Esophagus muscularis mucosa (tissue), 4 donors: ENCODE measurements around the gene MAL. TPM values are rescaled to one million over a fixed set of nuclear protein-coding genes. Genes with fewer than 3 reads are reported as not detected.

Source experiments
- DNase-seq: peaks from one replicate; pipeline ENCODE4 v3.0.0-alpha.2; 2017; ENCODE audit errors: extremely low spot score
- H3K27ac ChIP-seq, 4 donors: fragments of 200-600 bp; sonication (generic); replicated peaks in 1 of 4; 1 replicate in 3 of 4; 2 replicates in 1 of 4; pipeline ENCODE4 v1.5.1; 2016 to 2019; ENCODE audit warnings: mild to moderate bottlenecking in 1 of 4
- H3K27me3 ChIP-seq, 4 donors: fragments of 200-600 bp; sonication (generic); one replicate each; pipeline versions ENCODE4 v1.5.1 to v1.6.0; 2016 to 2019
- H3K36me3 ChIP-seq, 4 donors: fragments of 200-600 bp; sonication (generic); one replicate each; pipeline ENCODE4 v1.5.1; 2016 to 2019
- H3K4me1 ChIP-seq, 4 donors: fragments of 200-600 bp; sonication (generic); one replicate each; pipeline ENCODE4 v1.5.1; 2016 to 2019
- H3K4me3 ChIP-seq, 4 donors: fragments of 200-600 bp; sonication (generic); 1 replicate in 2 of 4; 2 replicates in 2 of 4; pipeline ENCODE4 v1.5.1; 2016 to 2019; ENCODE audit warnings: mild to moderate bottlenecking in 4 of 4, moderate library complexity in 1 of 4
- H3K9me3 ChIP-seq, 4 donors: fragments of 200-600 bp; sonication (generic); 1 replicate in 3 of 4; 2 replicates in 1 of 4; pipeline ENCODE4 v1.5.1; 2016 to 2019
- EP300 ChIP-seq: sonication (generic); formaldehyde crosslinking; IDR thresholded peaks from one replicate; pipeline ENCODE4 v1.6.1; 2017; ENCODE audit warnings: antibody characterized with exemption
- POLR2A ChIP-seq: fragments of 450-650 bp; IDR thresholded peaks from one replicate; pipeline ENCODE4 v1.6.1; 2017; ENCODE audit warnings: antibody characterized with exemption, moderate library complexity, mild to moderate bottlenecking, low read depth
- POLR2AphosphoS5 ChIP-seq, 2 donors: sonication (generic); formaldehyde crosslinking; IDR thresholded peaks; one replicate each; pipeline ENCODE4 v1.6.1; 2017; ENCODE audit warnings: antibody characterized with exemption in 2 of 2
- WGBS: methylation state at CpG from one replicate; pipeline ENCODE4 v1.1.5; 2018; 5-methylcytosine and 5-hydroxymethylcytosine counted together
- intact Hi-C: fragments of 100-400 bp; cut with DNase I; formaldehyde crosslinking; loops from one replicate; pipeline ENCODE4 v1.15.1; 2023
- total RNA-seq, 4 donors: library from RNA; depleted of rRNA; stranded (reverse); fragments of >200 nt; gene quantifications; one replicate each; pipeline versions ENCODE4 v1.1.0 to v1.2.1, GENCODE V29; 2016
- TF ChIP-seq, protein P1 (sequence below), 3 experiments: fragments of 200-600 bp in 2 of 3; fragments of 450-650 bp in 1 of 3; sonication (generic) in 2 of 3; IDR thresholded peaks; one replicate each; pipeline ENCODE4 v1.5.1; 2017 to 2019; ENCODE audit warnings: antibody characterized with exemption in 3 of 3, mild to moderate bottlenecking in 2 of 3, moderate library complexity in 1 of 3

Gene MAL
- total RNA-seq, 4 donors from 2014 or later = 23.3 to 46.2 (median 36.6) TPM

DNA sequence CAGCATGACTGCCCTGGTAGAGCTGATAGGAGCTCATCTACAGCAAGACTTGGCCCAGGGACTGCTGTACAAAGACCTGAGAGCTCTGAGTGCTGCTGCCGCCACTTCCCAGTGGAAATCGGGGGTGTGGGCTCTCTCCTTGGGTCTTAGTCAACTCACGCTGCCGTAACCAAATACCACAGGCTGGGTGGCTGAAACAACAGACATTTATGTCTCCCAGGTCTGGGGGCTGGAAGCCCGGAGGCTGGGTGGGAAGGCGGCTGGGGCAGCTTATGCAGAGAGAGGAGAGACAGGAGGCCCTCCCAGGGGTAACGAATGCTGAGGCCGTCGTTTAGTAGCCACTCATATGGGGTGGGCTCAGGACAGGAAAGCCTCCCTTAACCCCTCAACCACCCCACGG is 15.4 kb upstream of the MAL start:
- Histone ChIP-seq H3K9me3 (no peaks in the 10 kb centered on the region), H3K36me3 (no peaks in the 10 kb centered on the region), H3K27ac (no peak overlapping the region), H3K4me1 (peaks cover 0 to 6% (median 0%) of the 10 kb centered on the region in 4 donors), H3K4me3 (no peak overlapping the region), H3K27me3 (no peaks in the 10 kb centered on the region)
- WGBS = 70% methylated on average over 10 of the region's 10 CpGs
- intact Hi-C loops = no loop called here
- no peak for DNase-seq
- TF ChIP-seq, protein P1, sequence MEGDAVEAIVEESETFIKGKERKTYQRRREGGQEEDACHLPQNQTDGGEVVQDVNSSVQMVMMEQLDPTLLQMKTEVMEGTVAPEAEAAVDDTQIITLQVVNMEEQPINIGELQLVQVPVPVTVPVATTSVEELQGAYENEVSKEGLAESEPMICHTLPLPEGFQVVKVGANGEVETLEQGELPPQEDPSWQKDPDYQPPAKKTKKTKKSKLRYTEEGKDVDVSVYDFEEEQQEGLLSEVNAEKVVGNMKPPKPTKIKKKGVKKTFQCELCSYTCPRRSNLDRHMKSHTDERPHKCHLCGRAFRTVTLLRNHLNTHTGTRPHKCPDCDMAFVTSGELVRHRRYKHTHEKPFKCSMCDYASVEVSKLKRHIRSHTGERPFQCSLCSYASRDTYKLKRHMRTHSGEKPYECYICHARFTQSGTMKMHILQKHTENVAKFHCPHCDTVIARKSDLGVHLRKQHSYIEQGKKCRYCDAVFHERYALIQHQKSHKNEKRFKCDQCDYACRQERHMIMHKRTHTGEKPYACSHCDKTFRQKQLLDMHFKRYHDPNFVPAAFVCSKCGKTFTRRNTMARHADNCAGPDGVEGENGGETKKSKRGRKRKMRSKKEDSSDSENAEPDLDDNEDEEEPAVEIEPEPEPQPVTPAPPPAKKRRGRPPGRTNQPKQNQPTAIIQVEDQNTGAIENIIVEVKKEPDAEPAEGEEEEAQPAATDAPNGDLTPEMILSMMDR (IDR thresholded peaks at IDR 0.05) = no peak
- TF ChIP-seq EP300 (no peak), POLR2AphosphoS5 (IDR thresholded peaks at IDR 0.05) (no peak), POLR2A (no peak)

DNA sequence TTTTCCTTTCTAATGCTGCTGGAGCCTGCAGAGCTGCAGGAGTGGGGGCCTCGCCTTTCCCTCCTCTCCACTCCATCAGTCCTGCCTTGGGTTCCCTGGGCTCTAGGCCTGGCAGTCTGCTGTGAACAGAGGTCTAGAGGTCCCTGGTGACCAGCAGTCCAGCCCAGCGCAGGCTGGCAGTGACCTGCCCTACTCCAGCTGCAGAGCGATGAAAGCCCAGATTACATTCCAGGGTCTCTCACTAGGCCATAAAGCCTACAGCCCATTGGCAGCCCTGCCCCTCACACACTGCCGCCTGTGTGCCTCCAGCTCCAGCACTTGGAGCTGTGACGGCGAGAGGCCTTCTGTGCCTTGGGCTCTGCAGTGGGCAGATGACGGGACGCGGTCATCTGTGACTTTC is 14.8 kb upstream of the MAL start:
- WGBS = 97% methylated on average over 9 of the region's 9 CpGs
- peaks cover 0 to 6% (median 0%) of the 10 kb centered on the region in 4 donors for H3K4me1 ChIP-seq
- no peaks in the 10 kb centered on the region for H3K9me3 ChIP-seq
- intact Hi-C loops = no loop called here
- H3K27me3 ChIP-seq = no peaks in the 10 kb centered on the region
- H3K27ac ChIP-seq = no peak overlapping the region
- no peaks in the 10 kb centered on the region for H3K36me3 ChIP-seq
- DNase-seq = no peak
- TF ChIP-seq, protein P1 (IDR thresholded peaks at IDR 0.05) = no peak
- TF ChIP-seq POLR2A (no peak), EP300 (no peak), POLR2AphosphoS5 (IDR thresholded peaks at IDR 0.05) (no peak)
- H3K4me3 ChIP-seq = no peak overlapping the region

DNA sequence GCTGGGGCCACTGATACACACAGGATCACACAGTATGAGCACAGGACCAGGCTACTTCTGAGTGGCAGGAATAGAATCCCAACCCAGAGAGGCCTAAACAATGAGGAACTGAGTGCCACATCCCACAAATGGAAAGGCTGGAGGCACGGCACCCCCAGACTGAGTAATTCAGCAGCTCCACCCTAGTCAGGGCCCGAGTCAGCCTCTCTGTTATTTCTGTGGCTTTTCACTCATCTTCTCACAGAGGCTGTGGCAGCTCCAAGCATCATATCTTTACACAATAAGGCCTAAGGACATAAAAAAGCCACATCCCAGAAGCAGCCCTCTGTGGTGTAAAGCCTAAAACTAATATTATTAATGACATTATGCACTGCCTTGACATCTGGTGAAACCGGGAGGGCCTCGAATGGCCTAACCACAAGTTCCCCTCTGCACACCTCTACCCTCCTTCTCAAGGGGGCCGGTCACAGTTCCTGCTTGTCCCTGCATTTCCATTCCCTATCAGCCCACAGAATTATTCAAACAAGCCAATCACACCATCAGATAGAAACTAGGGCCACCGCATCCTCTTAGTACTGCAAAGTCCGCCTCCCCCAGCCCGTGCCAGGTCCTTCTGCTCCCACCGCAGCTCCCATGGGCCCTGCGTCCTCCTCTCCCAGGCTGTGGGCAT is 12.5 kb upstream of the MAL start:
- 76% methylated on average over 10 of the region's 10 CpGs for WGBS
- TF ChIP-seq POLR2A (no peak), POLR2AphosphoS5 (IDR thresholded peaks at IDR 0.05) (no peak), EP300 (no peak)
- TF ChIP-seq, protein P1 (IDR thresholded peaks at IDR 0.05) = no peak
- intact Hi-C loops = no loop called here
- no peak for DNase-seq
- no peaks in the 10 kb centered on the region for H3K4me1 ChIP-seq
- H3K27me3 ChIP-seq = no peaks in the 10 kb centered on the region
- H3K4me3 ChIP-seq = no peak overlapping the region
- H3K36me3 ChIP-seq = no peaks in the 10 kb centered on the region
- H3K9me3 ChIP-seq = no peaks in the 10 kb centered on the region
- no peak overlapping the region for H3K27ac ChIP-seq

DNA sequence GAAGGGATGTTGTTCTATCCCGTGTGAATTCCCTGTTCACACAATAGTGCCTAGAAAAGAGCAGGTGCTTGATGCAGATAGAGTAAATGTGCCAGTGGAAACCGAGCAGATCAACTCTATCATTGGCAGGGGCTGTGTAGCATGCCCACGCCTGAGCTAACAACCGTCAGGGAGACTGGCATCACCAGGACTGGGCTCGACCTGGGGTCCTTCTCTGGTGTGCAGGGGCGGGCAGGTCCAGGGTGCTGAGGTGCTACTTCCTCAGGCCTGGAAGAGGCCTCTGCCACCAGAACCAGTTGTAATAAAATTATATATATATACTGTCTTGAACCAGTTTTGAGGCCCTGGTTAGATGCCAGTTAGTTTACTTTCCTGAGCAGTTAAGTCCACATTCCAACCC is 11.8 kb upstream of the MAL start:
- no peaks in the 10 kb centered on the region for H3K27me3 ChIP-seq
- intact Hi-C loops = no loop called here
- no peaks in the 10 kb centered on the region for H3K9me3 ChIP-seq
- no peaks in the 10 kb centered on the region for H3K36me3 ChIP-seq
- no peak overlapping the region for H3K27ac ChIP-seq
- no peak overlapping the region for H3K4me3 ChIP-seq
- no peaks in the 10 kb centered on the region for H3K4me1 ChIP-seq
- TF ChIP-seq POLR2A = no peak
- no peak for TF ChIP-seq POLR2AphosphoS5 (IDR thresholded peaks at IDR 0.05)
- TF ChIP-seq EP300 = no peak
- TF ChIP-seq, protein P1 (IDR thresholded peaks at IDR 0.05) = no peak
- WGBS = 63% methylated on average over 4 of the region's 6 CpGs
- no peak for DNase-seq
